DMS153 treated with DMSO at 0.1 percent for 48 hours (cell line): ENCODE measurements around the gene ITIH1.

Source experiments
- DNase-seq: peaks from one replicate; lab custom pipeline; 2025; ENCODE audit not compliant: unreplicated experiment; lab: John Stamatoyannopoulos, UW

The ITIH1 gene

GRCh38 chr3:52788890-52789745 is 11.7 kb downstream of the ITIH1 start:
- no peak for DNase-seq

GRCh38 chr3:52789746-52790040 is 12.3 kb downstream of the ITIH1 start:
- DNase-seq = no peak

- DNase-seq = no peak
Measured at GRCh38 chr3:52790337-52790736, 12.9 kb downstream of the ITIH1 start.

- no peak for DNase-seq
Measured at GRCh38 chr3:52790741-52791140, 13.3 kb downstream of the ITIH1 start.

GRCh38 chr3:52791366-52791765 is 14.0 kb downstream of the ITIH1 start:
- DNase-seq = no peak

- DNase-seq = no peak
Measured at GRCh38 chr3:52791928-52792327, 14.5 kb downstream of the ITIH1 start.

- DNase-seq = no peak
Measured at GRCh38 chr3:52792413-52792812, 15.0 kb downstream of the ITIH1 start.

GRCh38 chr3:52792961-52793695 is 15.7 kb downstream of the ITIH1 start:
- DNase-seq = no peak

- no peak for DNase-seq
Measured at GRCh38 chr3:52793702-52794611, 16.6 kb downstream of the ITIH1 start.

GRCh38 chr3:52794612-52795099 is 17.3 kb downstream of the ITIH1 start, which contains the start of gene ITIH3:
ITIH3 (plus strand) TSS chr3:52794796; CDS start chr3:52794804, 8 bp downstream.
- DNase-seq = no peak

GRCh38 chr3:52795298-52795900 is 18.0 kb downstream of the ITIH1 start:
- no peak for DNase-seq

GRCh38 chr3:52796411-52796810 is 19.0 kb downstream of the ITIH1 start:
- no peak for DNase-seq

GRCh38 chr3:52798376-52798977 is 21.1 kb downstream of the ITIH1 start:
- no peak for DNase-seq

GRCh38 chr3:52798978-52799476 is 21.6 kb downstream of the ITIH1 start:
- no peak for DNase-seq

GRCh38 chr3:52800079-52800478 is 22.7 kb downstream of the ITIH1 start:
- no peak for DNase-seq

GRCh38 chr3:52801839-52802238 is 24.4 kb downstream of the ITIH1 start:
- no peak for DNase-seq

GRCh38 chr3:52805270-52806039 is 28.1 kb downstream of the ITIH1 start:
- DNase-seq = no peak

GRCh38 chr3:52809149-52809548 is 31.8 kb downstream of the ITIH1 start:
- DNase-seq = no peak

- DNase-seq = no peak
Measured at GRCh38 chr3:52809662-52810377, 32.4 kb downstream of the ITIH1 start.
